ENCODE data around the gene SYNE2. TPM values are rescaled to one million over a fixed set of nuclear protein-coding genes. Genes with fewer than 3 reads are reported as not detected.
A peak's percentile ranks its signal among the peaks of the same experiment; 100 is the strongest.

Gene SYNE2
- total and polyA plus RNA-seq, 2 of the 8 experiments (the other 6 are each of a cell fraction or from before 2014, with no cell fraction given), result 32.6 to 46.1 TPM

- Histone ChIP-seq H3K4ac (replicated peaks; ENCODE audit: insufficient read length, low read depth, low read length) (peak overlapping the region; percentile 4), H4K20me1 (replicated peaks in 1 of 2; ENCODE audit: control insufficient read depth in 1 of 2, insufficient read depth in 2 of 2, low read length in 2 of 2) (peaks cover 5 to 14% of the 10 kb centered on the region in 2 experiments), H3K4me2 (ENCODE audit: insufficient read depth in 1 of 2, low read depth in 2 of 2, low read length in 2 of 2) (peak overlapping the region; percentile 82 to 99), H3K23ac (ENCODE audit: insufficient read length) (no peak overlapping the region), H4K5ac (ENCODE audit: insufficient read length, low read depth, low read length) (no peak overlapping the region), H2AFZ (ENCODE audit: low read length) (peak overlapping the region; percentile 99), H2BK20ac (ENCODE audit: low read length) (no peak overlapping the region), H3K23me2 (ENCODE audit: low read depth, low read length) (peaks cover 10% of the 10 kb centered on the region; the same call in 1 of the 2 replicates), H3K18ac (ENCODE audit: extremely low read depth, low read length) (peak overlapping the region; percentile 38), H3K27ac (ENCODE audit: low read depth, low read length) (no peak overlapping the region), H3K27me3 (replicated peaks in 1 of 4; ENCODE audit: control insufficient read depth in 3 of 4, extremely low read depth in 1 of 4, insufficient read depth in 3 of 4, low read length in 3 of 4) (peaks cover 0 to 2% (median 0%) of the 10 kb centered on the region in 4 experiments; a peak in 2 of 7 replicates), H3K79me1 (ENCODE audit: low read depth, low read length) (peaks cover 5% of the 10 kb centered on the region), H3K14ac (ENCODE audit: insufficient read length) (no peak overlapping the region), H2BK5ac (ENCODE audit: low read depth, low read length) (no peak overlapping the region; the same call in 1 of the 2 replicates), H3K9me3 (ENCODE audit: insufficient read depth in 2 of 2, low read depth in 1 of 2, low read length in 1 of 2) (no peaks in the 10 kb centered on the region), H3K56ac (replicated peaks; ENCODE audit: insufficient read length, low read depth, low read length) (no peak overlapping the region), H2BK15ac (ENCODE audit: low read length) (no peak overlapping the region; the same call in 1 of the 2 replicates), H4K8ac (ENCODE audit: extremely low read depth, insufficient read depth, low read length) (no peak overlapping the region; the same call in 1 of the 2 replicates), H3K36me3 (ENCODE audit: control insufficient read depth in 2 of 4, insufficient read depth in 4 of 4, low read length in 3 of 4) (no peaks in the 10 kb centered on the region), H4K91ac (replicated peaks; ENCODE audit: insufficient read length, low read length) (no peak overlapping the region), H3K4me3 (ENCODE audit: extremely low read depth in 1 of 4, insufficient read depth in 2 of 4, low read depth in 3 of 4, low read length in 4 of 4) (peak overlapping the region; percentile 36 to 80 (median 78)), H3K4me1 (replicated peaks in 1 of 4; ENCODE audit: control insufficient read depth in 3 of 4, insufficient read depth in 4 of 4, low read length in 3 of 4) (peaks cover 0 to 3% (median 2%) of the 10 kb centered on the region in 4 experiments; a peak in 5 of 7 replicates), H2AK5ac (ENCODE audit: low read depth, low read length) (no peak overlapping the region), H2BK12ac (ENCODE audit: low read depth, low read length) (no peak overlapping the region), H3K79me2 (ENCODE audit: control insufficient read depth in 1 of 2, insufficient read depth in 2 of 2, low read length in 2 of 2) (peaks cover 8 to 36% of the 10 kb centered on the region in 2 experiments), H3K9ac (replicated peaks in 1 of 4; ENCODE audit: extremely low read depth in 1 of 4, low read depth in 3 of 4, low read length in 3 of 4) (peak overlapping the region in 3 of 4 experiments; percentile 65 to 72 (median 65); a peak in 6 of 7 replicates), H2BK120ac (replicated peaks; ENCODE audit: low read depth, low read length) (no peak overlapping the region)
- DNase-seq (ENCODE audit: low read depth in 1 of 2, low spot score in 2 of 2), result no peak
- FAIRE-seq, result no peak
- WGBS, 2 experiments (ENCODE audit: extremely low coverage in 1 of 2, insufficient coverage in 1 of 2, insufficient read length in 1 of 2, insufficient replicate concordance in 2 of 2, low coverage in 1 of 2, low lambda C conversion rate in 2 of 2, missing lambda C conversion rate in 1 of 2), result 11% methylated on average over 17 of the region's 18 CpGs; no CpG with 5 or more reads in 1 of the 2 experiments
- ChIA-PET POLR2A (ENCODE audit: partially characterized antibody) (interaction anchor here (0.7 to 1.4 kb wide), 6 partner anchors 13 to 210 kb away, joined by 3 to 4 read pairs (median 3); no protein-coding TSS in a partner anchor), CTCF (ENCODE audit: partially characterized antibody) (interaction anchor here (0.7 to 1.3 kb wide), 3 partner anchors 12 to 455 kb away, joined by 3 read pairs; no protein-coding TSS in a partner anchor)
- no peak for TF ChIP-seq NRF1 (IDR thresholded peaks at IDR 0.05; ENCODE audit: low read depth, low read length)
- 0 out of 4 replicates have a peak, but pooled peaks of 1 of the 2 experiments have one; percentile 31 for TF ChIP-seq HDAC2 (IDR thresholded peaks at IDR 0.05; ENCODE audit: borderline replicate concordance in 1 of 2, low read depth in 2 of 2, low read length in 2 of 2)
- peak; percentile 45 for TF ChIP-seq EZH2 (IDR thresholded peaks at IDR 0.05; ENCODE audit: low read depth, low read length, severe bottlenecking)
- TF ChIP-seq SP1 (IDR thresholded peaks at IDR 0.05; ENCODE audit: low read depth, low read length), result peak; percentile 58; the same call in 1 of the 2 replicates
- peak; percentile 83 for TF ChIP-seq ASH2L (IDR thresholded peaks at IDR 0.05; ENCODE audit: low read length)
- peak; percentile 38 for TF ChIP-seq KDM4A (IDR thresholded peaks at IDR 0.05; ENCODE audit: low read depth, low read length, severe bottlenecking)
Observed at GRCh38 chr14:63852271-63852816, 460 bp upstream of the SYNE2 start.

Measured in H1 (cell line).